GM12892 (cell line): Measurements from ENCODE around the gene GNAS.
A peak's percentile ranks its signal among the peaks of the same experiment; 100 is the strongest.

Experiments
- POLR2A ChIP-seq: IDR thresholded peaks from 2 replicates; pipeline ENCODE4 v1.6.1; 2011; ENCODE audit warnings: low read depth, low read length, control low read depth
- POLR2AphosphoS5 ChIP-seq: IDR thresholded peaks from 2 replicates; pipeline ENCODE4 v1.6.1; 2011; ENCODE audit warnings: low read depth, low read length, control low read depth
- TAF1 ChIP-seq: IDR thresholded peaks from 2 replicates; pipeline ENCODE4 v1.6.1; 2011; ENCODE audit warnings: low read depth, mild to moderate bottlenecking, control low read depth, low read length, borderline replicate concordance

- TF ChIP-seq POLR2A (no peak), POLR2AphosphoS5 (0 out of 2 replicates have a peak, but pooled peaks have one; percentile 5), TAF1 (no peak)
Observed at GRCh38 chr20:58901488-58902402, 49.2 kb downstream of the GNAS start.
